Loucy (cell line): ENCODE data around the gene DGKB.

ENCODE experiments used
- H2AFZ ChIP-seq: fragments of 200-600 bp; sonication (generic); 2 replicates; pipeline ENCODE4 v1.6.0; 2016; ENCODE audit warnings: antibody characterized with exemption, mild to moderate bottlenecking, low read length, moderate library complexity
- H3F3A ChIP-seq: fragments of 200-600 bp; 2 replicates; pipeline ENCODE4 v1.6.0; 2016; ENCODE audit warnings: antibody characterized with exemption, low read depth, mild to moderate bottlenecking
- H3K27me3 ChIP-seq: fragments of 200-600 bp; sonication (generic); 2 replicates; pipeline ENCODE4 v1.6.1; 2014; ENCODE audit warnings: low read length, mild to moderate bottlenecking; ENCODE audit not compliant: insufficient read depth, poor library complexity, severe bottlenecking
- H3K36me3 ChIP-seq: fragments of 200-600 bp; sonication (generic); 2 replicates; pipeline ENCODE4 v1.6.1; 2016; ENCODE audit warnings: low read length; ENCODE audit not compliant: insufficient read depth
- H3K4me1 ChIP-seq: fragments of 200-600 bp; sonication (generic); 2 replicates; pipeline ENCODE4 v1.5.1; 2014; ENCODE audit warnings: low read length, mild to moderate bottlenecking; ENCODE audit not compliant: insufficient read depth, poor library complexity, severe bottlenecking
- H3K4me2 ChIP-seq: fragments of 200-600 bp; sonication (generic); 2 replicates; pipeline ENCODE4 v1.6.0; 2014; ENCODE audit warnings: antibody characterized with exemption, low read length, low read depth, mild to moderate bottlenecking; ENCODE audit not compliant: poor library complexity, severe bottlenecking
- H3K4me3 ChIP-seq: fragments of 200-600 bp; sonication (generic); 2 replicates; pipeline ENCODE4 v1.5.1; 2014; ENCODE audit warnings: low read length, mild to moderate bottlenecking, mixed read lengths; ENCODE audit not compliant: poor library complexity, severe bottlenecking
- H3K79me2 ChIP-seq: fragments of 200-600 bp; sonication (generic); 2 replicates; pipeline ENCODE4 v1.6.1; 2014; ENCODE audit warnings: low read length; ENCODE audit not compliant: insufficient read depth
- H3K9ac ChIP-seq: fragments of 200-600 bp; sonication (generic); 2 replicates; pipeline ENCODE4 v1.6.0; 2014; ENCODE audit warnings: mild to moderate bottlenecking, low read depth, low read length, moderate library complexity; ENCODE audit not compliant: poor library complexity, severe bottlenecking
- H3K9me2 ChIP-seq: fragments of 200-600 bp; sonication (generic); replicated peaks from 2 replicates; pipeline ENCODE4 v1.6.1; 2016; ENCODE audit warnings: low read depth, low read length, mixed read lengths
- H3K9me3 ChIP-seq: fragments of 200-600 bp; sonication (generic); 2 replicates; pipeline ENCODE4 v1.6.1; 2014; ENCODE audit warnings: mild to moderate bottlenecking, antibody characterized with exemption, low read length, low read depth; ENCODE audit not compliant: insufficient read depth
- H4K20me1 ChIP-seq: fragments of 200-600 bp; sonication (generic); 2 replicates; pipeline ENCODE4 v1.6.0; 2014; ENCODE audit warnings: antibody characterized with exemption, low read length, mild to moderate bottlenecking; ENCODE audit not compliant: insufficient read depth, poor library complexity, severe bottlenecking
- EZH2phosphoT487 ChIP-seq: fragments of 200-600 bp; IDR thresholded peaks from 2 replicates; pipeline ENCODE4 v1.6.1; 2018; ENCODE audit warnings: antibody characterized with exemption, mild to moderate bottlenecking, moderate library complexity, borderline replicate concordance
- TF ChIP-seq, protein P1 (sequence below): fragments of 200-600 bp; sonication (generic); conservative IDR thresholded peaks from 2 replicates; pipeline ENCODE4 v1.5.1; 2014; ENCODE audit warnings: mild to moderate bottlenecking, antibody characterized with exemption, low read length

DGKB gene

DNA sequence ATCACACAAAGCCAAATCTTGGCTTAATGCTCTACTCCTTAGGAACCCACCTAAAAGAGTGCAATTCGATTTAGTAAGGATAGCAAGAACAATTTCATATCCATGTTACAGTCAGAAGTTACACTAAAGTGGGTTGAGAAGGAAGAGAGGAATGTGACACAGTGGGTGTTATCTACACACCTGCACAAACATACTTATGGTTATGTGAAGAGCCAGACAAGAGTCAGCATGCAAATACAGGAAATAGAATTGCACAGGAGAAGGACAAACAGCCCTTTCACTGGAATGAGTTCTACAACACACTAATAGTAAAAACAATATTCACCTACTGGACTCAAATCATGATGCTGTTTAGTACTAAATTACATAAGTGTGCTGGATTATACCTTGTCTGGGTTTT is 262.8 kb downstream of the DGKB start:
- TF ChIP-seq, protein P1, sequence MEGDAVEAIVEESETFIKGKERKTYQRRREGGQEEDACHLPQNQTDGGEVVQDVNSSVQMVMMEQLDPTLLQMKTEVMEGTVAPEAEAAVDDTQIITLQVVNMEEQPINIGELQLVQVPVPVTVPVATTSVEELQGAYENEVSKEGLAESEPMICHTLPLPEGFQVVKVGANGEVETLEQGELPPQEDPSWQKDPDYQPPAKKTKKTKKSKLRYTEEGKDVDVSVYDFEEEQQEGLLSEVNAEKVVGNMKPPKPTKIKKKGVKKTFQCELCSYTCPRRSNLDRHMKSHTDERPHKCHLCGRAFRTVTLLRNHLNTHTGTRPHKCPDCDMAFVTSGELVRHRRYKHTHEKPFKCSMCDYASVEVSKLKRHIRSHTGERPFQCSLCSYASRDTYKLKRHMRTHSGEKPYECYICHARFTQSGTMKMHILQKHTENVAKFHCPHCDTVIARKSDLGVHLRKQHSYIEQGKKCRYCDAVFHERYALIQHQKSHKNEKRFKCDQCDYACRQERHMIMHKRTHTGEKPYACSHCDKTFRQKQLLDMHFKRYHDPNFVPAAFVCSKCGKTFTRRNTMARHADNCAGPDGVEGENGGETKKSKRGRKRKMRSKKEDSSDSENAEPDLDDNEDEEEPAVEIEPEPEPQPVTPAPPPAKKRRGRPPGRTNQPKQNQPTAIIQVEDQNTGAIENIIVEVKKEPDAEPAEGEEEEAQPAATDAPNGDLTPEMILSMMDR, result no peak
- no peak for TF ChIP-seq EZH2phosphoT487
- no peaks in the 10 kb centered on the region for H4K20me1 ChIP-seq
- H3K9me3 ChIP-seq, result peaks cover 5% of the 10 kb centered on the region; the same call in 1 of the 2 replicates

DNA sequence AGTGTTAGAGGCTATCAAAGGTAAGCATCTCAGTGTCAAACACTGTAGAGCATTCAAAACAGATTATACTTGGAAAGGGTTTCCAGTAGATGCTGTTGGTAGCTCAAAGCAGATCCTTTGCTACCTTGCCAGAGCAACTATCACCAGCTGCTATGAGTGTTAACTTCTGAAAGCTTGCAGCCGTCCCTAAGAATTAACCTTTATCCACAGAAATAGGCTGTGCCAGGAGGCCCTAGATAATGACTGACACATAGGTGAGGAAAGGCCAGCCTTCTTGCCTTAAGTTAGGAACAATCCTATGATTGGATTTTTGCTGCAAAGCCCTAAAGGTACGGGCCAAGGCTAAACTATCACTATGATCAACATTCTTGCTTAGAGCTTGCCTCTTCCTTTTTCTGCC is 263.2 kb downstream of the DGKB start:
- H3K4me1 ChIP-seq, result no peaks in the 10 kb centered on the region
- H3K9me3 ChIP-seq, result peaks cover 4% of the 10 kb centered on the region; the same call in 1 of the 2 replicates
- no peak overlapping the region for H3K4me3 ChIP-seq
- TF ChIP-seq, protein P1, result no peak
- no peak for TF ChIP-seq EZH2phosphoT487
- no peak overlapping the region for H3K9ac ChIP-seq
- H4K20me1 ChIP-seq, result no peaks in the 10 kb centered on the region
- H2AFZ ChIP-seq, result no peak overlapping the region
- H3K36me3 ChIP-seq, result no peaks in the 10 kb centered on the region
- H3K79me2 ChIP-seq, result no peaks in the 10 kb centered on the region
- H3F3A ChIP-seq, result no peaks in the 10 kb centered on the region
- H3K27me3 ChIP-seq, result no peaks in the 10 kb centered on the region
- H3K9me2 ChIP-seq, result no peaks in the 10 kb centered on the region
- H3K4me2 ChIP-seq, result no peak overlapping the region

More for the DNA sequence above, 262.8 kb downstream of the DGKB start:
- H2AFZ ChIP-seq, result no peak overlapping the region
- no peaks in the 10 kb centered on the region for H3K27me3 ChIP-seq
- H3K4me3 ChIP-seq, result no peak overlapping the region
- no peaks in the 10 kb centered on the region for H3K79me2 ChIP-seq
- H3K4me1 ChIP-seq, result no peaks in the 10 kb centered on the region
- no peaks in the 10 kb centered on the region for H3K36me3 ChIP-seq
- no peak overlapping the region for H3K9ac ChIP-seq
- H3K9me2 ChIP-seq, result no peaks in the 10 kb centered on the region
- no peak overlapping the region for H3K4me2 ChIP-seq
- no peaks in the 10 kb centered on the region for H3F3A ChIP-seq

DNA sequence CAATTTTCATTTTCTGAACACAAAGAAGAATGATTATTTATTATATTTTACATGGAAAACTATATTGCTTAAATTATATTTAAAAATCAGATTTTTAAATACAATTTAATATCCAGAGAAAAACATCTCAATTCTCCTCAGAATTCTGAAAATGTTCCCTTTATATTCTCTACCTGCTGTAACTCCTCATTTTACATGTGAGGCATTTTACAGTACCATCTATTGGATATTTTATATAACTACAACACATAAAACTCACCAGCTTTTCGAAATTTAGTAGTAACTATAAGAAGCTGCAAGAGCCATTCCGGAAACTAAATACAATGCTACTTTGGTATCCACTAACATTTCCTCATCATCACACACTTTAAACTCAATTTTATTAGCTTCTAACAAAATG is 264.6 kb downstream of the DGKB start:
- Histone ChIP-seq H3K79me2 (no peaks in the 10 kb centered on the region), H3K4me3 (no peak overlapping the region), H3K27me3 (no peaks in the 10 kb centered on the region), H3K4me1 (no peaks in the 10 kb centered on the region), H3K9ac (no peak overlapping the region), H3F3A (no peaks in the 10 kb centered on the region), H3K36me3 (no peaks in the 10 kb centered on the region), H3K4me2 (no peak overlapping the region), H3K9me3 (no peaks in the 10 kb centered on the region; the same call in 1 of the 2 replicates), H4K20me1 (no peaks in the 10 kb centered on the region), H3K9me2 (no peaks in the 10 kb centered on the region), H2AFZ (no peak overlapping the region)
- TF ChIP-seq, protein P1, result no peak
- TF ChIP-seq EZH2phosphoT487, result no peak
